SK-N-MC (cell line): ENCODE data around the gene PIK3R5.

Source experiments
- DNase-seq: peaks from one replicate; pipeline ENCODE4 v3.0.0-alpha.2; 2011; ENCODE audit warnings: low read depth, low spot score
- H3K27ac ChIP-seq: fragments of 200-600 bp; sonication (generic); 2 replicates; pipeline ENCODE4 v1.5.1; 2016; ENCODE audit warnings: mixed run types
- H3K36me3 ChIP-seq: fragments of 200-600 bp; sonication (generic); 2 replicates; pipeline ENCODE4 v1.6.1; 2017; ENCODE audit warnings: antibody characterized with exemption, low read length, mixed read lengths; ENCODE audit not compliant: insufficient read depth
- H3K4me3 ChIP-seq: fragments of 200-600 bp; sonication (generic); 2 replicates; pipeline ENCODE4 v1.5.1; 2016
- H3K9ac ChIP-seq: fragments of 200-600 bp; sonication (generic); 2 replicates; pipeline ENCODE4 v1.8.0; 2017; ENCODE audit warnings: mixed run types, mixed read lengths; ENCODE audit not compliant: insufficient read length
- H3K9me3 ChIP-seq: fragments of 200-600 bp; sonication (generic); 2 replicates; pipeline ENCODE4 v1.6.1; 2017; ENCODE audit warnings: low read depth, mild to moderate bottlenecking, antibody characterized with exemption, low read length, moderate library complexity, mixed read lengths
- EZH2 ChIP-seq: fragments of 200-600 bp; sonication (generic); IDR thresholded peaks from one replicate; pipeline ENCODE4 v1.6.1; 2017; ENCODE audit warnings: antibody characterized with exemption
- FOXP2 ChIP-seq: optimal IDR thresholded peaks from 2 replicates; pipeline ENCODE3; 2011; ENCODE audit warnings: mild to moderate bottlenecking, moderate library complexity; ENCODE audit not compliant: insufficient read depth; ENCODE audit errors: extremely low read length, control extremely low read depth
- POLR2AphosphoS5 ChIP-seq: IDR thresholded peaks from 2 replicates; pipeline ENCODE4 v1.6.1; 2012; ENCODE audit warnings: mild to moderate bottlenecking, low read depth, low read length, borderline replicate concordance

The PIK3R5 gene

GRCh38 chr17:8896087-8896486 lies 69.4 kb downstream of the PIK3R5 start:
- Histone ChIP-seq H3K9ac (no peak overlapping the region), H3K36me3 (no peaks in the 10 kb centered on the region), H3K9me3 (no peaks in the 10 kb centered on the region), H3K27ac (no peak overlapping the region), H3K4me3 (no peak overlapping the region)
- DNase-seq: no peak
- TF ChIP-seq POLR2AphosphoS5: no peak
- no peak for TF ChIP-seq EZH2
- no peak for TF ChIP-seq FOXP2

- no peaks in the 10 kb centered on the region for H3K9me3 ChIP-seq
- DNase-seq: no peak
- H3K27ac ChIP-seq: no peak overlapping the region
- no peak overlapping the region for H3K4me3 ChIP-seq
- TF ChIP-seq POLR2AphosphoS5: no peak
- no peak for TF ChIP-seq FOXP2
- no peak for TF ChIP-seq EZH2
- no peak overlapping the region for H3K9ac ChIP-seq
- H3K36me3 ChIP-seq: no peaks in the 10 kb centered on the region
These were observed 70.6 kb downstream of the PIK3R5 start for GRCh38 chr17:8894673-8895578.

DNA sequence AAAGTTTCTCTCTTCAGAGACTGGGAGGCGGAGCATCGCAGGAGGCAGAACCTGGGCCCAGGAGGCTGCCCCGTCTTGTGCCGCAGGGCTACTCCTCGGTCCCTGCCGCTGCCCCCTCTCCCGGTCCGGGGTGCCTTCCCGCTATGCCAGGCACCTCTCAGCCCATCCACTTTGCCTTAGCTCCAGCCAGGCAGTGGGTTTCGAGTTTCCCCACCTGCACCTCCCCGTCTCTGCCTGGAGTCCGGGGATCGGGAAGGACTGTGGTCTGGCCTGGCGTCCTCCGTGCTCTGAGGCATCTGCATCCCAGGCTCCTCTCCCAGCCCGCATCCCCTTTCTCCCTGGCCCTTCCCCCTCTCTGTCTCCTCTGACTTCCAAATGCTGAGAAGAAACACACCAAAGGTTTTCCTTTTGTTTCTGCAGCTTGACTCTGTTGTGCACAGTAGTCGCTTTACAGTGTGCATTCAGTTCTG lies 71.3 kb downstream of the PIK3R5 start:
- no peak overlapping the region for H3K27ac ChIP-seq
- H3K9ac ChIP-seq: no peak overlapping the region
- no peaks in the 10 kb centered on the region for H3K36me3 ChIP-seq
- no peak for DNase-seq
- H3K9me3 ChIP-seq: no peaks in the 10 kb centered on the region
- H3K4me3 ChIP-seq: no peak overlapping the region
- TF ChIP-seq EZH2: no peak
- no peak for TF ChIP-seq FOXP2
- no peak for TF ChIP-seq POLR2AphosphoS5

DNA sequence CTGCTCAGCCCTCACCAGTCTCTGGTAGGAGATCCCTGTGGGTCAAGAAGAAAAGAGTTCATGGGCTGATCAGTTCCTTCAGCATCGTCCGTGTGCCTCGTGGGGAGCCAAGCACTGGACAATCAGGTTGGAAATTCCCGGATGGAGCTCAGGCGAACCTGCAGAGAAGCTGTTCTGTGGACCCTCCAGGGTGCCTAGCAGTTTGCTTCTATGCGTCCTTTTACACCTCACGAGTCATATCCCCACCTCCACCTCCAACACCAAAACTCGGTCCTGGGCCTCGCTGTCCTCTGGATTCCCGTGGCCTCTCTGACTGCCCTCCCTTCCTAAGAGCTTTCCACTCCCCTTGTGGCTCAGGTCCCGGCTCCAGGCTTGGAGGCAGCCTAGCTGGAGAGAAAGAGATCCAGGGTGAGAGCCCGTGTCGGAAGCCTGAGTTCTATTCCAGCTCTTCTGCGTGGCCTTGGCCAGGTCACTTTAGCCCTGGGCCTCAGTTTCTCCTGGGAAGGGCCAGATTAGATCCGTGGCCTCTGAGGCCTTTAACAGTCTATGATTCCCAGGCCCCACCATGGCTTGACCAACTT lies 71.8 kb downstream of the PIK3R5 start:
- Histone ChIP-seq H3K27ac (no peak overlapping the region), H3K9ac (no peak overlapping the region), H3K36me3 (no peaks in the 10 kb centered on the region), H3K4me3 (no peak overlapping the region), H3K9me3 (no peaks in the 10 kb centered on the region)
- TF ChIP-seq EZH2 (no peak), POLR2AphosphoS5 (no peak), FOXP2 (no peak)
- no peak for DNase-seq

- H3K27ac ChIP-seq: no peak overlapping the region
- no peak for DNase-seq
- no peaks in the 10 kb centered on the region for H3K9me3 ChIP-seq
- no peak overlapping the region for H3K4me3 ChIP-seq
- no peak overlapping the region for H3K9ac ChIP-seq
- TF ChIP-seq POLR2AphosphoS5: no peak
- no peak for TF ChIP-seq FOXP2
- no peak for TF ChIP-seq EZH2
- H3K36me3 ChIP-seq: no peaks in the 10 kb centered on the region
These were observed 72.4 kb downstream of the PIK3R5 start for GRCh38 chr17:8893059-8893458.

DNA sequence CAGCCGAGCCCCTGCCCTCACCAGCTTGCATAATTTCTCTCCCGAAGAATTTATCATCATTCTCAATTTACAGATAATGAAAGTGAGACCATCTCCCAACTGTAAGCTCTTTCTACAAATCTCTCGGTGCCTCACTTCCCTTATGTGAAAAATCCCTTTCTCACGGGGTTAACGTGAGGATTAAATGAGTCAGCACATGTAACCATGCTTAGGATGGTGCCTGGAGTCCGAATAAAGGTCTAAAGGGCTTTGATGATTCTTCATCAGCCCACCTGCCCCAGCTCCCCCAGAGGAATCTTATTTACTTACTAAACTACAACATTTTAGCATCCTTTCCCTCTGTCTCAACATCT lies 73.2 kb downstream of the PIK3R5 start:
- H3K9ac ChIP-seq: no peak overlapping the region
- H3K4me3 ChIP-seq: no peak overlapping the region
- H3K9me3 ChIP-seq: no peaks in the 10 kb centered on the region
- no peak overlapping the region for H3K27ac ChIP-seq
- no peak for DNase-seq
- TF ChIP-seq FOXP2: no peak
- no peak for TF ChIP-seq POLR2AphosphoS5
- no peak for TF ChIP-seq EZH2
- H3K36me3 ChIP-seq: no peaks in the 10 kb centered on the region

DNA sequence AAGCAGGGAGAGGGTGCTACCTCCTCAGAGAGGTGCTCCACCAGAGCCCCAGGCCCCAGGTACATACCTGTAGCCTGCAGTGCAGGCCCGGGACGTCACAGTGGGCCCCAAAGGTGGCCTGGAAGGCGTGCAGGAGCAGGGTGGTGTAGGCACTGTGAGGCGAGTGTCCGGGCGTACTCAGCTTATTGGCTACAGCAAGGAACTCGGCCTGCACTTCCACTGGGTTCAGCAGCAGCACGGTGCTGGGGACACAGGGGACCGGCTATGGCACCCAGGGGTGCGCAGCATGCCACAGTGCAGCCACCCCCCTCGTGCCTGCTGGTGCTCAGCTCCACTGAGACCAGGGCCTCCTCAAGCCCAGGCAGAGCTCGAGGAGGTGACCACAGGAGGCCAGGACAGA lies 74.8 kb downstream of the PIK3R5 start:
- H3K9ac ChIP-seq: no peak overlapping the region
- no peak overlapping the region for H3K27ac ChIP-seq
- no peak for TF ChIP-seq POLR2AphosphoS5
- no peak for TF ChIP-seq EZH2
- no peak for TF ChIP-seq FOXP2
- H3K9me3 ChIP-seq: no peaks in the 10 kb centered on the region
- no peak overlapping the region for H3K4me3 ChIP-seq
- DNase-seq: no peak
- no peaks in the 10 kb centered on the region for H3K36me3 ChIP-seq

GRCh38 chr17:8889458-8890210 lies 75.9 kb downstream of the PIK3R5 start:
- DNase-seq: no peak
- H3K9ac ChIP-seq: no peak overlapping the region
- no peaks in the 10 kb centered on the region for H3K36me3 ChIP-seq
- TF ChIP-seq FOXP2 (no peak), POLR2AphosphoS5 (no peak), EZH2 (no peak)
- no peak overlapping the region for H3K4me3 ChIP-seq
- no peaks in the 10 kb centered on the region for H3K9me3 ChIP-seq
- H3K27ac ChIP-seq: no peak overlapping the region
